Stomach (tissue), 9 donors: Measurements from ENCODE around the gene SEPTIN11. TPM values are rescaled to one million over a fixed set of nuclear protein-coding genes. Genes with fewer than 3 reads are reported as not detected.

Experiments used
- DNase-seq, 2 donors: peaks; one replicate each; pipeline versions ENCODE4 v3.0.0 to v3.0.0-alpha.2; 2013 to 2019
- H3K27ac ChIP-seq, 5 donors: fragments of 200-600 bp in 4 of 5; sonication (generic) in 4 of 5; one replicate each; pipeline ENCODE4 v1.5.1; 2013 to 2019; ENCODE audit warnings: mild to moderate bottlenecking in 1 of 5, moderate library complexity in 1 of 5
- H3K27me3 ChIP-seq, 3 donors: fragments of 200-600 bp; sonication (generic); one replicate each; pipeline ENCODE4 v1.5.1; 2017 to 2019; ENCODE audit warnings: mixed run types in 1 of 3
- H3K36me3 ChIP-seq, 4 donors: fragments of 200-600 bp; sonication (generic); 1 replicate in 3 of 4; 2 replicates in 1 of 4; pipeline ENCODE4 v1.5.1; 2016 to 2019
- H3K4me1 ChIP-seq, 4 donors: fragments of 200-600 bp; sonication (generic); one replicate each; pipeline ENCODE4 v1.5.1; 2016 to 2019
- H3K4me3 ChIP-seq, 4 donors: fragments of 200-600 bp; sonication (generic) in 3 of 4; one replicate each; pipeline ENCODE4 v1.5.1; 2016 to 2019; ENCODE audit warnings: mild to moderate bottlenecking in 1 of 4
- H3K9me3 ChIP-seq, 4 donors: fragments of 200-600 bp; sonication (generic); one replicate each; pipeline ENCODE4 v1.5.1; 2016 to 2019
- EP300 ChIP-seq: sonication (generic); formaldehyde crosslinking; IDR thresholded peaks from one replicate; pipeline ENCODE4 v1.6.1; 2017; ENCODE audit warnings: antibody characterized with exemption
- POLR2A ChIP-seq, 4 donors: fragments of 450-650 bp; IDR thresholded peaks; one replicate each; pipeline ENCODE4 v1.6.1; 2016; ENCODE audit warnings: antibody characterized with exemption in 4 of 4, control low read depth in 2 of 4, mild to moderate bottlenecking in 1 of 4, moderate library complexity in 1 of 4
- POLR2AphosphoS5 ChIP-seq, 3 donors: sonication (generic); formaldehyde crosslinking; IDR thresholded peaks; one replicate each; pipeline ENCODE4 v1.6.1; 2016; ENCODE audit warnings: antibody characterized with exemption in 3 of 3
- WGBS, 5 donors: extraction: QIAGEN DNeasy Blood & Tissue Kit in 3 of 5; methylation state at CpG; one replicate each; pipeline versions ENCODE4 v1.1.5 to v1.1.7; 2013 to 2018; 5-methylcytosine and 5-hydroxymethylcytosine counted together
- intact Hi-C: fragments of 100-400 bp; cut with DNase I; formaldehyde crosslinking; loops from one replicate; pipeline ENCODE4 v1.15.1; 2023; ENCODE audit warnings: low total_unique reads
- polyA plus RNA-seq, 3 donors: library from polyadenylated mRNA; stranded (reverse); fragments of 200-250 nt; gene quantifications; one replicate each; pipeline ENCODE4 v1.2.3, GENCODE V29; 2013
- total RNA-seq, 5 donors: library from RNA; depleted of rRNA; stranded (reverse); fragments of >200 nt; gene quantifications; one replicate each; pipeline versions ENCODE4 v1.1.0 to v1.2.3, GENCODE V29; 2014 to 2016
- TF ChIP-seq, protein P1 (sequence below), 7 experiments: fragments of 450-650 bp in 4 of 7; fragments of 200-600 bp in 3 of 7; sonication (generic) in 3 of 7; IDR thresholded peaks; one replicate each; pipeline ENCODE4 v1.5.1; 2016 to 2019; ENCODE audit warnings: antibody characterized with exemption in 7 of 7, control low read depth in 2 of 7, mild to moderate bottlenecking in 1 of 7
- donor health status: healthy with polysubstance abuse.
- donor health status: Bipolar disorder and iron deficiency.
- donor health status: healthy.

Gene SEPTIN11
- total and polyA plus RNA-seq, 8 donors, result 9.3 to 298 (median 57.4) TPM

DNA sequence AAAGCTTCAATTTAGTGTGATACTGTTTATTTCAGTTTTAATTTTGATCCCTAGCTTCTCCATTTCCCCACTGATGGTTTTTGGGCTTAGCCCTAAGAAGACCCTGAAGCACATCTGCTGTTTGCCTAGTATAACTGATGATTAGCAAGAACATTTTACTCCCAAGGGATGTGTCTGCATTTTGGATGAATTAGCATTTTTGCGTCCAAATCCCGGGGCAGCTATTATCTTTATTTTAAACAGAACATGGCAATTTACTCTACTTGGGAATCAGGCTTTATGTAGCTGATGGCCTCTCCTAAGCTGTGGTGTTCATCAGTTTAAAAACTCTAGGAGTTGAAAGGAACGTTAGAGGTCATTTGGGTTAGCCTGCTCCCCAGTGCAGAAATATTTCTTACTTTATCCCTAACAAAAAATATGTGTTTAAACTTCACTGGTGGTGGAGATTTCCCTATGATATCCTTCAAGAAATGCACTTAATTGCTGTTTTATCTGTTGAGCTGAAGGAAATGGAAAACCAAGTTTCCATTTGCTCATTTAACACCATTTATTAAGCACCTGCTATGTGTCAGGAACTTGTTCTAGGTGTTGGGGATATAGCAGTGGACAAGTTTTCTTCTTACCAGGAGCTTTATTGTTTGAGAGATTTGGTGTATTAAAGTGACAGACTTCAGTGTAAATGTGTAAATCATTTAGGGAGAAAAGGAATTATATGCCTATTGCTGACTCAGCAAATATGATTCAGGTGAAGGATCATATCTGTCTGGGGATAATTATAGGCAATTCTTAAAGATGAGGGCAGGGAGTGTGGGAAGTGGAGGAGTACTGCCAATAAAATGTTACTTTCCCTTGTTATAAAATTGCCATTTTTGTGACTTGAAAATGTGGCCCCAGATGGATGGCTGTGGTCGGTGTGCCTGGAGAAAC, 3.4 kb downstream of the SEPTIN11 start:
- no peaks in the 10 kb centered on the region for H3K9me3 ChIP-seq
- no peak for DNase-seq
- TF ChIP-seq, protein P1, sequence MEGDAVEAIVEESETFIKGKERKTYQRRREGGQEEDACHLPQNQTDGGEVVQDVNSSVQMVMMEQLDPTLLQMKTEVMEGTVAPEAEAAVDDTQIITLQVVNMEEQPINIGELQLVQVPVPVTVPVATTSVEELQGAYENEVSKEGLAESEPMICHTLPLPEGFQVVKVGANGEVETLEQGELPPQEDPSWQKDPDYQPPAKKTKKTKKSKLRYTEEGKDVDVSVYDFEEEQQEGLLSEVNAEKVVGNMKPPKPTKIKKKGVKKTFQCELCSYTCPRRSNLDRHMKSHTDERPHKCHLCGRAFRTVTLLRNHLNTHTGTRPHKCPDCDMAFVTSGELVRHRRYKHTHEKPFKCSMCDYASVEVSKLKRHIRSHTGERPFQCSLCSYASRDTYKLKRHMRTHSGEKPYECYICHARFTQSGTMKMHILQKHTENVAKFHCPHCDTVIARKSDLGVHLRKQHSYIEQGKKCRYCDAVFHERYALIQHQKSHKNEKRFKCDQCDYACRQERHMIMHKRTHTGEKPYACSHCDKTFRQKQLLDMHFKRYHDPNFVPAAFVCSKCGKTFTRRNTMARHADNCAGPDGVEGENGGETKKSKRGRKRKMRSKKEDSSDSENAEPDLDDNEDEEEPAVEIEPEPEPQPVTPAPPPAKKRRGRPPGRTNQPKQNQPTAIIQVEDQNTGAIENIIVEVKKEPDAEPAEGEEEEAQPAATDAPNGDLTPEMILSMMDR (IDR thresholded peaks at IDR 0.05), result no peak
- TF ChIP-seq EP300 (no peak), POLR2A (IDR thresholded peaks at IDR 0.05) (no peak), POLR2AphosphoS5 (IDR thresholded peaks at IDR 0.05) (no peak)
- intact Hi-C loops, result no loop called here
- 73 to 87% (median 81%) methylated on average over 4 of the region's 4 CpGs for WGBS, 5 donors
- no peaks in the 10 kb centered on the region for H3K36me3 ChIP-seq
- no peaks in the 10 kb centered on the region for H3K27me3 ChIP-seq
- no peak overlapping the region for H3K4me3 ChIP-seq
- peaks cover 13 to 75% (median 50%) of the 10 kb centered on the region in 4 donors for H3K4me1 ChIP-seq
- no peak overlapping the region for H3K27ac ChIP-seq

DNA sequence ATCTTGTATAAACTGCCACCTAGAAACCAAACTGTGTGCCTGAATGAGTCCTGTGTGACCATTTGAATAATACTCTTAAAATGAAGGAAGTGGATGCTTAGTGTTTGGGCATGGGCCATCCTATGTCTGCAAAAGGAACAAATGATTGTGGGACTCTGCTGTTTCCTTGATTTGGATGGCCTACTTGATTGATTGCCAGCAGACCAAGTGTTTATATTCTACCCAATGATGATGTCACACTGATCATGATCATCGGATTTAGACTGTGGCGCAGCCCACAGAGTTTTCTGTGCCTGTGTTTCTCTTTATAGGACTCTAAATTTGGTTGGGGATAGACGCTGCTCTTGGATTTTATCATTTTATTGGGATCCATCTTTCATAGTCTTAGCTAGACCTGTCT, 4.4 kb downstream of the SEPTIN11 start:
- TF ChIP-seq POLR2A (IDR thresholded peaks at IDR 0.05) (no peak), POLR2AphosphoS5 (IDR thresholded peaks at IDR 0.05) (no peak), EP300 (no peak)
- TF ChIP-seq, protein P1 (IDR thresholded peaks at IDR 0.05), result no peak
- WGBS, 5 donors, result 77 to 84% (median 83%) methylated on average over 3 of the region's 3 CpGs
- Histone ChIP-seq H3K4me3 (no peak overlapping the region), H3K9me3 (no peaks in the 10 kb centered on the region), H3K4me1 (peaks cover 13 to 67% (median 43%) of the 10 kb centered on the region in 4 donors), H3K27ac (peak overlapping the region in 1 of 5 donors; percentile 45), H3K36me3 (no peaks in the 10 kb centered on the region), H3K27me3 (no peaks in the 10 kb centered on the region)
- DNase-seq, result no peak
- intact Hi-C loops, result no loop called here

DNA sequence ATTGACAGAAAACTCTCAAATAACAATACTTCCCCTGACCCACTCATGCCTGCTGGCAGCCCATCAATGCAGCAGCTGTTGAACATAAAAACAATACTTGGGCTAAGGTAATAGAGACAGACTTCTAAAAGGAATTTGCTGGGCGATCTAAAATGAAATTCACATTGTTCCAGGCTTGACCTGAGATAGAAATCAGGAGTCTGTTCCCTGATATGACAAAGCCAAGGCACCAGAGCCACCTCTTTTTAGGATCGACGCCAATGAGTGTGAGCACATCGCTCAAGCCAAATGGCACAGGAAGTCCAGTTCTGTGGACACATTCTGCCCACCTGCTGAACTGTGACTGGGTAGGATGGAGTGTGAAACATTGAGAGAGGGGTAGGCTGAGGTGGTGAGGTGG, 4.9 kb downstream of the SEPTIN11 start:
- no peak for DNase-seq
- TF ChIP-seq POLR2A (IDR thresholded peaks at IDR 0.05) (no peak), POLR2AphosphoS5 (IDR thresholded peaks at IDR 0.05) (no peak), EP300 (no peak)
- TF ChIP-seq, protein P1 (IDR thresholded peaks at IDR 0.05), result no peak
- Histone ChIP-seq H3K9me3 (no peaks in the 10 kb centered on the region), H3K27ac (peak overlapping the region in 1 of 5 donors; percentile 45), H3K36me3 (no peaks in the 10 kb centered on the region), H3K27me3 (no peaks in the 10 kb centered on the region), H3K4me1 (peaks cover 13 to 67% (median 43%) of the 10 kb centered on the region in 4 donors), H3K4me3 (no peak overlapping the region)
- intact Hi-C loops, result no loop called here
- 58 to 81% (median 75%) methylated on average over 4 of the region's 4 CpGs for WGBS, 5 donors

DNA sequence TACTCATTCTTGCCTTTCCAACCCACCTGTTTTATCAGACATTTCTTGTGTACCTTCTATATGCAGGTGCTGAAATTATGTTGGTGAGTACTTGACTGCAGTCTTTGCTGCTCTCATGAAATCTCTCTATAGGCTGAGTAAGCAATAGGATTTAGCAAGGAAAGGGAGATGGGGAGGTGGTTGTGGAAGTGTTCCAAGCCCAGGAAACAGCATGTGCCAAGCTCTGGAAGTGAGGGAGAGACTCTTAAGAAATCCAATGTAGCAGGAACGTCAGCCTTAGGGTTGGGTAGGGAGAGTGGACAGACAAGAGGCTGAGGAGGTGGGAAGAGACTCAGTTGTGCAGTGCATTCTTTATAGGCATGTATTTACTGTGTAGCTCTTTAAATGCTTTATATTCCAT, 5.6 kb downstream of the SEPTIN11 start:
- 25 to 56% (median 37%) methylated on average over 1 of the region's 1 CpG for WGBS, 5 donors
- Histone ChIP-seq H3K27ac (no peak overlapping the region), H3K9me3 (no peaks in the 10 kb centered on the region), H3K36me3 (no peaks in the 10 kb centered on the region), H3K4me3 (no peak overlapping the region), H3K27me3 (no peaks in the 10 kb centered on the region), H3K4me1 (peaks cover 13 to 74% (median 42%) of the 10 kb centered on the region in 4 donors)
- intact Hi-C loops, result no loop called here
- DNase-seq, result no peak
- TF ChIP-seq EP300 (no peak), POLR2A (IDR thresholded peaks at IDR 0.05) (no peak), POLR2AphosphoS5 (IDR thresholded peaks at IDR 0.05) (no peak)
- TF ChIP-seq, protein P1 (IDR thresholded peaks at IDR 0.05), result no peak
